ENCODE data around the gene MRPL55. TPM values are rescaled to one million over a fixed set of nuclear protein-coding genes. Genes with fewer than 3 reads are reported as not detected.
"Not testable (repeated sequence)": the region's sequence is repeated elsewhere in the genome, so short reads cannot be mapped to it uniquely, and the experiment has no call there.

Gene MRPL55
- total RNA-seq, 1 donor from 2014 or later = 39.7 TPM

DNA sequence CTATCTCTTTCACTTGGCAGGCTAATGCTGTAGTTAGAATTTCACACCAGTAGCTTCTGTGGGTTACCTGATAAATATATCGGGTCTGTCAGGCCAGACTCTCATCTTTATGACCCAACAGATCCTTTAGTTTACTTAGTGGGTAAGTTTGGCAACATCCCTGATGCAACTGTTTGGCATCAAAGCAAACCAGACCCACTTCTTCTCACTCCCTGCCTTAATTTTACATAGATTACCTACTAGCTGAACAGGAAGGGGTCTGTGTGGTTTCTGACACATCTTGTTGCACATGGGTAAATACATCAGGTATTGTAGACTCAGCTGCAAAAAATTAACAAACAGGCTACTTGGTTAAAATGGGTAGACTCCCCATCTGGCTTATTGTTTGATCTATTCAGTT, 27.8 kb upstream of the MRPL55 start:
- no peak for DNase-seq (ENCODE audit: low spot score)
- intact Hi-C loops (cut with DNase I) = loop anchor here (5.0 kb wide), 2 partner anchors 35 to 270 kb away; partner anchors contain the start of genes C1orf35 and TRIM11

DNA sequence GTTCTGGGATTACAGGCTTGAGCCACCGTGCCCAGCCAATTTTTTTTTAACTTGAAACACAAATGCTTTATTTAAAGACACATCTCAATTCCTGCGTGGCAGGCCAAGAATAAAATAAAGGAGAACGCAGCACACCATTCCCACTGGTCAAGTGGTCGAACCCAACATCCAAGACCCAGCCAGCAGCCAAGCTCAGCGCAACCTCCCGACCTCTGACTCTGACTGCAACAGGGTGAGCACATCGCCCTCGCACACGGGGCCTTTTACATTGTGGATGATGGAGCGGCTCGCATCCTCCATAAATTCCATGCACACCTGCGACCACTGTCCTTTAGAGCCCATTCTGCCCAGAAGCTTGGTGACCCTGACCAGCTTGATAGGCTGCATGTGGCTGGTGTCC, 25.5 kb upstream of the MRPL55 start:
- intact Hi-C loops (cut with DNase I) = no loop called here

DNA sequence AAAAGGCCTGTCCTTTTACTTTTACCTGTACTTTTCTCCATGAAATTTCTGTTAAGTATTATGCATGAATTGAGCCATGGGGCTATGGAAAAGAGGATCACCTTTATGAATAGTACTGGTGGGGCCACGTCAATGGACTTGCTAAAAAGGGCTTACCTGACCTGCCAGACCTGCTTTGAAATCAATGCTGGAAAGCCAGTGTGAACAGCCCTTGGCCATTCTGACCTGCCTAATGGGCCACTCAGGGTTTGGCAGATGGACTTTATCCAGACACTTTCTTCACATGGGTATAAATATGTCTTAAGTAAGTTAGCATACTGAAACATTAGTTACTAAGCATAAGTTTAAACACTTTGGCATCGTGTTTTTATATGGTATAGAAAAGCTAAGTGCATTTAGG, 22.7 kb upstream of the MRPL55 start:
- intact Hi-C loops (cut with DNase I) = no loop called here
- DNase-seq (ENCODE audit: low spot score) = no peak

More for the DNA sequence above, 25.5 kb upstream of the MRPL55 start:
- no peak for DNase-seq (ENCODE audit: low spot score)

DNA sequence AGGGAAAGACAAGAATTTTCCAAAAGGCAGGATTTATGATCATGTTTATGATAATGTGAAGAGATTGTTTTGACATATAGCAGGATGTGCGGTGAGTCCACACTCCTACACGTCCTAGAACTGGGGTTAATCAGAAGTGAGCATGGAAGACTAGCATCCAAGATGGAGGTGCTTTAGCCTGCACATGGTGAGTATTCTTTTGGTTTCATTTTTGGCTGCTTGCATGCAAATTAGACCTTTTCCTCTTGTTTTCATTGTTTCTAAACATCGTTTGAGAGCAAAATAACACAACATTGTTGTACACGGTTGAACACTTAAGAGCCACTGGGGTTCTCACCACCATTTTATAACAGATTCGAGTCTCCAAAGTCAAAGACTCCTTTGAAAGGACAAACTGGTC, 16.1 kb upstream of the MRPL55 start:
- DNase-seq (ENCODE audit: low spot score) = no peak
- intact Hi-C loops (cut with DNase I) = loop anchor here (10.0 kb wide), 1 partner anchor 120 kb away; the partner anchor contains the start of gene WNT3A

DNA sequence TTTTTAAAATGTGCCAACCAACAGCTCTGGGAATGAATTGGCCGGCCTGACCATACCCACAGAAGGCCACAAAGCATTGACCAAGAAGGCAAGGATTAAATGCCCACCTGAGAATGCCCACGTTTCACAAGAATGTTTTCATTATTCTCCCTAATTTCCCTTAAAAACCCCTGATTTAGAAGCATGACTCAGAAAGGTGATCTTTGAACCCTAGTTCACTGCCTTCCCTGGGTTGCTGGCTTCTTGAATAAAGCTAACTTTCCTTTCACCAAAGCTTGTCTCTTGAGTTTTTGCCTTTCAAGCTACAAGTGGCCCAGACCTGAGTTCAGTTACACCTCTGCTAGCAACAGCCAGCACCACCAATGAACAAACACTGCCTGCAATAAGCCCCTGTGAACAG, 14.4 kb upstream of the MRPL55 start:
- intact Hi-C loops (cut with DNase I) = loop anchor here (10.0 kb wide), 1 partner anchor 119 kb away; the partner anchor contains the start of gene WNT3A
- DNase-seq (ENCODE audit: low spot score) = no peak

DNA sequence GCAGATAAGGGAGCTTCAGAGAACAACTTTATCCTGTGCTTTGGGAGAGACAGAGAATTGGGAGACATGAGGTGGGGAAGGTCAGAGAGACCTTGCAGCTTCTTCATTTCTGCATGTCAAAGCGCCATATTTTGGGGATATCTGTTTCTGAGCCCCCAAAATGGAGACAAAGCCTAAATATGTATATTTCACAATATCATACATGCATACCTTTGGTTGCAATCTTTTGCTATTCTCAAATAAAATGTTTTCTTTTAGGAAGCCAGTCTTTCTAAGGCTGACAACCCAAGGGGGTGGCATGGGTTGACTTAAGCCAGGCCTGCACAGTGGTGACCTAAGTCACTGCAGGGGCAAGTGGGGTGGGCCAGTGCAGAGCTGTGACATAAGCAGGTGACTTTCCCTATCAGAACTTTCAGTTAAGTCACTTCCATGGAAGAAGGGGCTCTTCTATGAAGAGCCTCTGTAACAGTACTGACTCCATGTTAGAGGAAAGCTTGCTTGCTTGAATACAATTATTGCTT, 13.9 kb upstream of the MRPL55 start:
- intact Hi-C loops (cut with DNase I) = loop anchor here (10.0 kb wide), 1 partner anchor 118 kb away; the partner anchor contains the start of gene WNT3A

DNA sequence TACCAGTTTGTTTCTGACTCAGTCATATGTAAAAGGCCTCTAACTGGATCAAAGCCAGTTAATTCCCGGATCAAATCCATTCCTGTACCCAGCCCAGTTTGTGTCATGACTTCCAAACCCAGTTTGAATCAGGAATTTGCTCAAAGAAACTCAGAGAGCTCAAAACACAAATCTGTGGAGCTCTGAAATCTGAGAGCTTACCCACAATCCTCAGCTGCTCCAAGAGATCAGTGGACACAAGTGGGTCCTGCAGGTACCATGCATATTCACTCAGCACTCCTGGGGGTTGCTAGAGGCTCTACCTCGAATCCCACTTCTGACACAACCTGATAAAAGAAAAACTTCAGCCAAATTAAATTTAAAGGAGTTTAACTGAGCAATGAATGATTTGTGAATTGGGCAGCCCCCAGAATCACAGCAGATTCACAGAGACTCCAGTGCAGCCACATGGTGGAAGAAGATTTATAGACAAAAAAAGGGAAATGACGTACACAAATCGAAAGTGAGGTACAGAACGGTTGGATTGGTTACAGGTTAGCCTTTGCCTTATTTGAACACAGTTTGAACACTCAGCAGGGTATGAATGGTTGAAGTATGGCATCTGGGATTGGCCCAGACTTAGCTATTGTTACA, 11.9 kb upstream of the MRPL55 start:
- DNase-seq (ENCODE audit: low spot score) = no peak
- intact Hi-C loops (cut with DNase I) = loop anchor here (10.0 kb wide), 1 partner anchor 116 kb away; the partner anchor contains the start of gene WNT3A

More for the DNA sequence above, 13.9 kb upstream of the MRPL55 start:
- DNase-seq (ENCODE audit: low spot score) = no peak

DNA sequence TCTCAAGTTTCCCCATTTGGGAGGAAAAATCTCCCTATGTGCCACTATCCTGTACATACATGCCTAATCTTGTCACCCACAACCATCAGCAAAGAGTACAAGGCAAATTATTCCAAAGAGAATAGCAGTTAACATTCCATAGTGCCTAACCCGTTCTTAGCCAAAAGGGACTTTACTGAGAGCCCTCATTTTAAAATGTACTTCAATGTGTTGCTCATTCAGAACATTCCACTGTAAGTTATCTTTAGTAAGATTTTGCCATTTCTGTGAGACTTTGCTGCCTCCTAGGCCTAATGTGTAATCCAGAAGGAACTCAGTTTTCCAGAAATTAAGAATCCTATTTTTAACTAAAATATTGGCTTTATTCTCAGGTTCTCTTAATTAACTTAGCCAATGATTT, 11.3 kb upstream of the MRPL55 start:
- DNase-seq (ENCODE audit: low spot score) = no peak
- intact Hi-C loops (cut with DNase I) = loop anchor here (10.0 kb wide), 1 partner anchor 116 kb away; the partner anchor contains the start of gene WNT3A

DNA sequence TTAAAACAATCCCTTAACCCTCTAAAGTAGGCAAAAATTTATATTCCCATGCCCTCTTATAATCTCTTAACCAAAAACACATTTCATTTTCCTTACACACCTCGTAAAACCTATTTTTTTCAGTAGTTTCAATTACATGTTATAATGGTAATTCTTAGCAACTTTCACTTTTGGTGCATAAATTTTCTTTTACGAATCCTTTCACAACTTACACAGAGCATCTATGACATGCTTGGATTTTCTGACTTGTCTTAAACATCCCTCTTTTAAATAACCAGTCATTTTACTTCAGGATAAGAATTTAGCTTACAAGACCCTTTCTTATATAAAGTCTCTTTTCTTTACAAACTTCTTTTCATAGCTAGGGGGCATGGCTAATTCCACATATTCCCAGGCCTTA, 8.9 kb upstream of the MRPL55 start:
- no peak for DNase-seq (ENCODE audit: low spot score)
- intact Hi-C loops (cut with DNase I) = no loop called here

DNA sequence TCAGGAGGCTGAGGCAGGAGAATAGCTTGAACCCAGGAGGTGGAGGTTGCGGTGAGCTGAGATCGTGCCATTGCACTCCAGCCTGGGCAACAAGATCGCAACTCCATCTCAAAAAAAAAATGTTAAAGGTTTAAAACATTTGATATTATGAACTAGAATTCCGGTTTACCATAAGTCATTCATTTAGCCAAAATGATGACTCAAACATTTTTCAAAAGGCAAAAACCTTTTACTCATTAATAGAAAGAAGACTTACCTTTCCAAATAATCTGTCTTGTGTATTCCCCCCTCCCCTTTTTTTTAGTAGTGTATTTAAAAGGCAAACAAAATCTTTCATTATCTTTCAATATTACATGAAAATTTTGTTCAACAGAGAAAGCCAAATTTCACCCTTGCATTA, 8.2 kb upstream of the MRPL55 start:
- intact Hi-C loops (cut with DNase I) = no loop called here
- no peak for DNase-seq (ENCODE audit: low spot score)

DNA sequence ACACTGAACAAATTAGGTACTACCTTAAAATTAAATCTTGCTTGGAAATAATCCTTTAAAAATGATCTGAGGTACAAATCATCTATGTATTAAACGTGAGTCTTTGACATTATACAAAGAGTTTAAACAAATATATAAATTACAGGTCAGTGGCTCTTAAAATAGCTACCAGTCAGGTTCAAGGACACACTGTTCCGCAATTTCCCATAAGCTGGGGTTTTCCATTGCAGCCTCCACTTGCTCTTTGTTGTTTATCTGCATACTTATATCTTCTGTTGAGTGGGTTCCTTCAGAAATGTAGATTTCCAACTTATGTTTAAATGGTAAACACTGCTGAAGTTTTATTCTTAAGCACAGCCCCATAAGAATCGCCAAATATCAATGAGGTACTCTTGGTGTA, 5.7 kb upstream of the MRPL55 start:
- intact Hi-C loops (cut with DNase I) = no loop called here
- no peak for DNase-seq (ENCODE audit: low spot score)

DNA sequence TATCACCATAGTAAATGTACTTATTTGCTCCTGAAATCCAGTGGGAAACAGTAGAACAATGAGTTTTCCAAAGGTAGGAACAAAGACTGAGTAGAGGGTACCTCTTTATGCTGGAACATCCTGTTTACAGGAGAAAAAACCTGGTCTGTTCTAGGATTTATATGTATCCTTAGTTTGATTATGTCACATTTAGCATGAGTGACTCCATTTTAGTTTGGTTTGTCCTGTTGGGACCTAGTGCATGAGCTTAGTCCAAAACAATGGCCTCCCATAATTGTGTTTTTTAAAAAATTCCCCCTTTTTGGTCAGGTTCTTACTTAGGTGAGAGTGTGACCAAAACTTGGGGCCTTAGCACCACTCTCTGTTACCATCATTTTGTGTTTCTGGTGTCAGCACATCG, 3.5 kb upstream of the MRPL55 start:
- intact Hi-C loops (cut with DNase I) = no loop called here
- DNase-seq (ENCODE audit: low spot score) = no peak

DNA sequence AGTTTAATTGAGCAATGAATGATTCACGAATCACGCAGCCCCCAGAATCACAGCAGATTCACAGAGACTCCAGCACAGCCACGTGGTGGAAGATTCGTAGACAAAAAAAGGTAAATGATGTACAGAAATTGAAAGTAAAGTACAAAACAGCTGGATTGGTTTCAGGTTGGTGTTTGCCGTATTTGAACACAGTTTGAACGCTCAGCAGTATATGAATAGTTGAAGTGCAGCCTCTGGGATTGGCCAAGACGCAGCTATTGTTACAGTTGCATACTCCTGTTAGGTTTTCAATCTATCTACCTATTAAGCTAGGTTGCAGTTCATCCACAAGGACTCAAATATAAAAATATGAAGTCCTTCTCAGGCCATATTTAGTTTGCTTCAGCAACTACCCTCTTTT, 3.1 kb upstream of the MRPL55 start:
- intact Hi-C loops (cut with DNase I) = no loop called here
- DNase-seq (ENCODE audit: low spot score) = no peak

DNA sequence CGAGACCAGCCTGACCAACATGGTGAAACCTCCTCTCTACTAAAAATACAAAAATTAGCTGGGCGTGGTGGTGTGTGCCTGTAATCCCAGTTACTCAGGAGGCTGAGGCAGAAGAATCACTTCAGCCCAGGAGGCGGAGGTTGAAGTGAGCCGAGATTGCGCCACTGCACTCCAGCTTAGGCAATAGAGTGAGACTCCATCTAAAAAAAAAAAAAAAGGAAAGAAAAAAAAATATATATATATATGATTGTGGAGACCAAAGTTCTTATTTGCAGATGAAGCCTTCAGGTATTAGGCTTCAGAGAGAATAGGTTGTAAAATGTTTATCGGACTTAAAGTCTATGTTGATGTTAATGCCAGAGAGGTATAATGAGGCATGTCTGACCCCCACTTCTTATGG, 2.2 kb upstream of the MRPL55 start:
- intact Hi-C loops (cut with DNase I); DNase-seq (ENCODE audit: low spot score): not testable (repeated sequence)

DNA sequence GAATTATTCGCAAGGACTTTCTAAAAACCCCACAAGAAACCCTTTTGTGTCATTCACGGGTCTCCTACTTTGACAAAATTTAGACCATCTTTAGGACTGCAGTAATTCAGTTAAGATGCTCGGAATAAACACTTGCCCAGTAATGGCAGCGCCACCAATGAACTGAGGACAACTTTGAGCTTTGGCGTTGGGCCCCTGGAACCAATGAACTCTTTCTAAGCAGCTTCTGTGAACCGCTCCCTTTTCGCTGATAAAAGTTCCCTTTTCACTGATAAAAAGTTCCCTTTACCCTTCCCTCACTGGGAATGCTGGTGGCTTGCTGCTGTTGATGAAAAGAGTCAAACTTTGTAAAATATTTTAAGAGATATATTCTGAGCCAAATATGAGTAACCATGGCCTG, 1.5 kb upstream of the MRPL55 start:
- intact Hi-C loops (cut with DNase I) = no loop called here
- no peak for DNase-seq (ENCODE audit: low spot score)

DNA sequence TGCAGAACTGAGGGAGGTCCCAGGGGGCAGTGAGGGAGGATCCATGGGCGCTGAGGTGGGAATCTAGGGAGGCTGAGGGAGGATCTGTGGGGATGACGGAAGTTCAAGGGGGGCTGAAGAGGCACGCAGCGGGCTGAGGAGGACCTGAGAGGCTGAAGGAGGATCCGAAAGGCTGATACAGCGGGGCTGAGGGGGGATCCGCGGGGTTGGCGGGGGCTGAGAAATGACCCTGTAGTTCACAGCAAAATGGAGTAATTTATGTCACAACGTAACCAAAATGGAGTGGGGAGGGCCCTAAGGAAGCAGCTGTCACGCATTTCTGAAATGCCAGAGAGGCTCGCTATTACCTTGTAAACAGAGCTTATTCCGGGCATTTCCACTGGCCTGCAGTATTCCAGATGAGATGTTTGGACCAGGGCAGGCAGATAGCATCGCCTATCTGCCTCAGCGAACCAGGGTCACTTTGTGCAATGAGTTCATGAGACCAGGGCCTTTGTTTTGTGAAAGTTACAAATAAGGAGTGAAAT, 926 bp upstream of the MRPL55 start:
- intact Hi-C loops (cut with DNase I) = loop anchor here (2.0 kb wide), 2 partner anchors 27 to 55 kb away; partner anchors contain the start of genes ARF1 and IBA57

DNA sequence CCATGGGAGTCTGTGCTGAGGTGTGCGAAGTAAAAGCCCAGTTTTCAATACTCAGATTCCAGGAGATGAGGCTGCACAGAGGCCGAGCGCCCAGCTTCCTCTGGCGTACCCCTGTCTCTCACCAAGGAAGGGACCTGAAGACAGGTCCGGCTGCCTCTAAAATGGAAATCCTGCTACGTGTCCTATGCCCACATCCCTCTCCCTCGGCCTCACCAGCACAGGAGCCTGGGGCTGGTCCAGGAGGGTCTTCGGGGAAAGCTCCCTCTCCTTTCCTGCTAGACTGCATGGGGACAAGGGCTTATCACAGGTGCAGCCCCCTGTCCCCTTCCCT, 392 bp downstream of the MRPL55 start:
- DNase-seq (ENCODE audit: low spot score) = no peak
- intact Hi-C loops (cut with DNase I) = loop anchor here (2.0 kb wide), 2 partner anchors 26 to 56 kb away; partner anchors contain the start of genes ARF1 and IBA57

More for the DNA sequence above, 926 bp upstream of the MRPL55 start:
- no peak for DNase-seq (ENCODE audit: low spot score)

DNA sequence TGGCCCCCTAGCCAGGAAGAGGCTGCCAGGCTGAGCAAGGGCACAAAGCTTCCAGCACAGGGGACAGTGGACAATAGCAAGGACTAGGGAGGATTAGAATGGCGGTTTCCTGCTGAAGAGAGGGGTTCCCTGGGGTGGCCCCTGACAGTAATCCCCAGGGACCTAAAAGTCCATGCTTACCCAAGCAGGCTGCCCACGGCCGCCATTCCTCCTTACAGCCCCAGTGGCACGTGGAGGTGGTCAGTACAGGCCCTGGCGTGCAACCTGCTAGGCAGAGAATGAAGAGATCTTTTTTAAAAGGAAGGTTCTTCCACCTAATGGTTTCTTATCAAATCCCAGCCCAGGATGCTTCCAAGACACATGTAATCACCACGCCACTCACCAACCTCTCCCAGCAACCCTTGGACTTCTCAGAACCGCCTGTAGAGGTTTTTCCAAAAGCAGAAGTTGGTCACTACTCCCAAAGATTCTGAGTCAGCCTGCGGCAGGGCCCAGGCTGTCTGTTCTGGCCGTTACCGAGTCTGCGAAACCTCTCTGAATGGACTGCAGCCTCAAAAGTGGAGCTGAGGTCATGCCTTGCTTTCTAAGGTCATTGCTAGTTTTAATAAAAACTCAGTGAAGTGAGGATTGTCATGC, 926 bp downstream of the MRPL55 start:
- DNase-seq (ENCODE audit: low spot score) = no peak
- intact Hi-C loops (cut with DNase I) = loop anchor here (2.0 kb wide), 2 partner anchors 25 to 57 kb away; partner anchors contain the start of genes ARF1 and IBA57

DNA sequence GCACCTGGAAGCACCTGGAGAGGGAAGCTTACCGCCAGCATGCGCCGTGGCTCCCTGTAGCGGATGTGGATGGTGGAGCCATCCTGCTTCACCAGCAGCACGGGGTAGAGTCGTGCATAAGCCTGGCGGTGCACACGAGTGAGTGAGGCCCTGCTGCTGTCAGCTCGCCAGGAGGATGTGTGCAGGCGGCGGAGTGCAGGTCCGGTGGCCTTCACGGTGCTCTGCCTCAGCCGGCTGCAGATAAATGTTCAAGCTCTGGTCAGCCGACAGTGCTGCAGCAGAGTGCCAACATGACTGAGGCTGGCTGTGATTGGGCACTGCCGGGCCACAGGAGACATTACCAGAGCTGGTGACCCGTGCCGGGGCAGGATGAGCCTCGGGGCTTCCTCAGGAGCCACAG, 1.5 kb downstream of the MRPL55 start:
- intact Hi-C loops (cut with DNase I) = loop anchor here (2.0 kb wide), 2 partner anchors 25 to 57 kb away; partner anchors contain the start of genes ARF1 and IBA57
- no peak for DNase-seq (ENCODE audit: low spot score)

DNA sequence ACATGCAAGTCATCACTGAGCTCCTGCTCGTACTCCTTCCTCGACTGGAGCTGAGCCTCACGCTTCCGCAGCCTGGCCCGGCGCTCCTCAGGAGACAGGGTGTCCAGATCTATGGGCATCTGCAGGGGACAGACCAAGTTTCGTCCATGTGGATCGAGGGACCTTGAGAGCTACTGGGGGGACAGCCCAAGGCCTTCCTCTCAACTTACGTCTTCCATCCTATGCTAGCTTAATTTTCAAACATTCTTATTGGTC, 2.4 kb downstream of the MRPL55 start:
- intact Hi-C loops (cut with DNase I) = no loop called here
- DNase-seq (ENCODE audit: low spot score) = no peak
